ENCODE measurements around the gene RAD51B.
A peak's percentile ranks its signal among the peaks of the same experiment; 100 is the strongest.

The RAD51B gene

DNA sequence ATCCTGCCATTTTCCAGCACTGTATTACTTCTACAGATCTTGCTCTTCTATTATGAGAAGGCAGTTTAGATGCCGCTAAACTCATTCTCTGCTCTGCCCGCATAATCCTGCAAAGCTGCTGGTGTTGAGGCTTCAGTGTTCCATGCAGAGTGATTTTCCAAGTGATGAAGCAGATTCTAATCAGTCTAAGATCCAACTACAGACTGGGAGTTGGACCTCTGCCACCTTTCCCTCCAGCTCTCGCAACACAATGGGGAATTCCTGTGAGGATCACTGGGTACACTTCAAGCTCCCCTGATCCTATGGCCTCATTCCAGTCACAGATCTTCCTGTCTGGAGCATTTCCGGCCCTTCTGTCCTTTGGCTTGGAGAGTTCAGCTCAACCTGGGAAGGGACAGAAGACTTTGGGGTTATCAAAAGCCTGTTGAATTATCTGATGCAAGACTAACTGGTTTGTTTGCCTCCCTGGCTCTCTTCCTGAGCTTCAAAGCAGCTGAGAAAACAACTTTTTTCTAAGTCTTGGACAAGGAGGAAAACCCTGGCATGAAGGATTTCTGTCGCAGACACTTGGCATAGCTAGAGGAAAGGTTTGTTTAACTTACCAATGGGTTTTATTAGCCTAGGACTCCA lies 639.4 kb downstream of the RAD51B start:
- peak; percentile 21 for DNase-seq

DNA sequence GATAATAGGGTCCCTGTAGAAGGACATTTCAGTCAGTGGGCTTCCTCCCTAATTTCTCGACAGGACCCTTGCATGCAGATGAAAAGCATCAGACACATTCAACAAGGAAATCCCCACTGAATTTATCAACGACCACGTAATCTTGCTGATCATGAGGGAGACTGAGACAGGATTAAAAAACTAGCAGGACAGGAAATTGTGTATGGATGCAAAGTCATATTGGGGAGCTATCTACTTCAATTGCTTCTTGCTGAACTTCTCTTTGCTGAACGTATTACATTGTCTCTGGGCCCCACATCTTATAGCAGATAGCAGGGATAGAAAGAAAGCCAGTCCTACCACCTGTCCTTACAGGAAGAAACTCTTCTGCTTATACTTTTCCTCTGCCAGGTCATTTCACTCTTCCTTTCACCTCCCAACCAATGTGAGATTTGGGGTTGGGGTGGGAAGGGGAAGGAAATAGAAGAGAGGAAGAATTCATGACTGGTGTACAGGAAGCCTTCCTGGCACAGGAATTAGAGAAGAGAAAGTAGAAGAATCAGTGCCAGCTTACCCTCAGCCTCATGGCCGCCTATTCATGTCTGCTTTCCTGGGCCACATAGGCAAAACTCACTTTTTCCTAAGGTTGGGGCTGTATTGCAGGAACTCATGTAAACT lies 640.0 kb downstream of the RAD51B start:
- no peak for DNase-seq

DNA sequence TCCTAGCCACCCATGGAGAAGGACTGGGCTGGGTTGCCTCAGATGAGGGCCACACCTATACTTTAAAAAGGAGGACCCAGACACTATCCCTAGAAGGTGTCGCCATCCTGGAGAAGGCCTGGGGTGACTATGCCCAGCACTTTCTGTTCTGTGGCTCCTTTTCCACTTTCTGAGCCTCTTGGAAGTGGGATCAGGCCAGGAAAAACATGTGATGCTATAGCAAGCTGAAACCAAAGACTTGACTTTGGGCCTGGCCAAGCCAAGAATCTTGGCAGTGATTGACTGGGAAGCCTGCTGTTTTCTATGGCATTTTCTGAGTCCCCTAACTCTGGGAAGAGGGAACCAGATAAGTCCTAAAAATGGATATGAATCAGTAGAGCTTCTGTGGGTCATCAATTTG lies 641.0 kb downstream of the RAD51B start:
- DNase-seq = peak; percentile 10

DNA sequence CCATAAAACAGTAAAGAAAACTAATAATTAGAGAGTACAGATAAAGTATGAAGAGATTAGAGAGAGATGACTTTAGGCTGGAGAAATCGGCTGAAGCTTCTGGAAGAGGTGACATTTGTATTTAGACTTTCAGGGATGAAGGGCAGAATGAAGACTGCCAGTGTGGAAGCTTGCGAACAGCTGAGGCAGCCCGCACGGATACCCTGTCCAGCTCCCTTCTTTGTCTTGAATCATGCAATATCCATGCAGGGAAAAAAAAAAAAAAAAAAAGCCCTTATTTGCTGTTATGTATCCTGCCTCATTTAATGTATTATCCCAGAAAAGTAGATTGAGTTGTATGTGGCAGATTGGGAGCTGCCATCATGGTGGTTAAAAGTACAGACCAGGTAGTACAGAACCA lies 641.5 kb downstream of the RAD51B start:
- DNase-seq = no peak

DNA sequence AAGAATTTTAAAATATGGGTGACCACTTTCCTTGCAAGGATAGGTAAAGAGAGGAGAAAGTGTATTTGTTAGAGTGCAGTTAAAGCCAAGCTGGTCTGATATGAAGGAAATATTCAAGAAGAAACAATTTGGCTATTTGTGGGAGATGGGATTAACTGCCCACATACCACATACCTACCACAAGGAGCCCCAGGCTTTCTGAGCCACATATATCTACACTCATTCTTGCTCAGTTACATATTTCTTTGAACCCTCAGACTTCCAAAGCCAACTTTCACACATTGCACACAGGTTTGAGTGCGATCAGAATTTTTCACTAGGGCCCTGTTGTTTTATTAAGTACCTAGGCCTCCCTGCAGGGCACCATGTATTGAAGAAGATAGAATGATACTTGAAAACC lies 643.1 kb downstream of the RAD51B start:
- DNase-seq = no peak

DNA sequence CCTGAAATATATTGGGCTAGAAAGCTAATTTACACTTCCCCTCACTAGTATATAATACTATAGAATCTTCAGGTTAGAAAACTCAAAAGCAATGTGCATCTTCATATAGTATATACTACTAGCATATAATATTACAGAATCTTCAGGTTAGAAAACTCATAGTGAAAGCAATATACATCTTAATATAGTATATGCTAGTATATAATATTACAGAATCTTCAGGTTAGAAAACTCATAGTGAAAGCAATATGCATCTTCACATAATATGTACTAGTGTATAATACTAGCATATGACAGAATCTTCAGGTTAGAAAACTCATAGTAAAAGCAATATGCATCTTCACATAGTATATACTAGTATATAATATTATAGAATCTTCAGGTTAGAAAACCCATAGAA lies 643.7 kb downstream of the RAD51B start:
- DNase-seq = no peak

DNA sequence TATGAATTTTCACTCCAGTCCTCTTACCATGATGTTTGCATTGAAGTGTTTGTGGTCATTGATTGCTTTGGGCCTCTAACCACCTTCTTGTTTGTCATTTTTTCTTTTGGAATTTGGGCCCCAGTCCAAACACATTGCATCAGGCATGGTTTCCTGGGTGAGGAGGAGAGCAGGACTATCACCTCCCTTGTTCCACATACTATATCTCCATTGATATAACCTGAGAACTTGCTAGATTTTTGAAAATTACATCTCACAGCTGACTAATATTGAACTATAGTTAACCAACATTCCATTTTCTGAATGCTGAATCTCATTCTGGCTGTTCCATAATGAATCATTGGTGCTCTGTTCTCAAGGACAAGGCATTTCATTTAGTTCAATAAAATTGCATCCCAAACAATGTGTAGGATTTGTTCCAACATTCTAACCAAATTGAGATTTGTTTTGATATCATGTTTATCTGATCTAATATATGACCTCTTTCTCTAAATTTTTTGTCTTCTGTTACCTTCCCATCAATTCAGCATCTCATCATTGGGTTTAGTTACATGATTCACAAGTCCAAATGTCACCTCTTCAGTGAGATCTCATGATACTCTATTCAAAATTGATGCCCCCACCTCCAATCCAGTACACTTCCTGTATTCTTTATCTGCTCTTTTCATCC lies 644.3 kb downstream of the RAD51B start:
- DNase-seq = no peak

DNA sequence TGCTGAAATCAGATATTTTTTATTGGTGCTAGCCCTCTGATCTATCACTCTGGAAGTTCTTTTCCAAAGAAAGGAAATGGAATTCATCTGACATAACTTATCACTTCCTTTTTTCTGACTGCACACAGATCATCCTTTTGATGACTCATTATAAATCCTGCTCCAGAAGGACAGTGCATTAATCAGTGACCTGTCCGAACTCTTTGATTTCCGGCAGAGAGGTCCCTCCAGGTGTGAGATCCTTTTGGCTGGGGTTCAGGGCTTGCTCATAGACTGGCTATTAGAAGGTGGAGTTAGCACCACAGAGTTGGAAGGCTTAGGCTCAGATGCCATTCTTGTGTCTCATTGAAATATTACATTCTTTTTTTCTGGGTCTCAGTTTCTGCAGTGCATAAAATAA lies 645.1 kb downstream of the RAD51B start:
- no peak for DNase-seq

DNA sequence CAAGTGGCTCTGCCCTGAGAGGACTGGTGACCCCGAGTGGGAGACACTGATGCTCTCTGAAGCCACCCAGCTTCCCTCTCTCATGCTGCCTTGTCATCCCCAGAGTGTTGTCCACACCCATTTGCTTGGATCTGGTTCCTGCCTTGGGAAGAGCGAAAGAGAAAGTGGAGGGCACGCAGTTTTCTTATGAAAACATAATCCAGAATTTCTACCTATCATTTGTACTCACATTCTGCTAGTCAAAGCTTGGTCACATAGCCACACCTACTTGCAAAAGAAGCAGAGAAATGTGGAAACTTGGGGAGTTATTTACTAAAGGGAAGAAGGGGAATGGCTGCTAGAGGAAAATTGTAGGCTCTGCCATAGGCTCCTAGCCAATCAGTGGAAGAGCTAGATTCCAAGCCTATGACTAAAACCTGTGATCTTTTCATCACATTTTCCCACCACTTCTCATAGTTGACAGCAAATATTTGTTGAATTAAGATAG lies 647.0 kb downstream of the RAD51B start:
- no peak for DNase-seq

DNA sequence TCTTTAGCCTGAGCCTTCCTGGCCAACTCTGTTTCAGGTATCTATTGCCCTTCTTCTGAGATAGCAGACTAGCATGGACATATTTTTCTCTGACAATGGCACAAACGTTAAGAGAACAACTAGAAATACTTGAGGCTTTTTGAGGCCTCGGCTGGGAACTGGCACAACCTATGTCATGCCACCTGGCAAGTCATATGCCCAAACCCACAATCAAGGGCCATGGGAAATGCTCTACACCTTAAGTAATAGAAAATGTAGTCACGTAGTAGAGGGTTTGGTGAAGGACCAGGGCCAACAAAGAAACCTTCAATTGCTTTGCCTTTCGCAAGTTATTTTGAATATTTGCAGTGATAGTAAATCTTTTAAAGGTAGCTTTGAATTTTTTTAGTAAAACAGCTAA lies 647.8 kb downstream of the RAD51B start:
- DNase-seq = no peak

DNA sequence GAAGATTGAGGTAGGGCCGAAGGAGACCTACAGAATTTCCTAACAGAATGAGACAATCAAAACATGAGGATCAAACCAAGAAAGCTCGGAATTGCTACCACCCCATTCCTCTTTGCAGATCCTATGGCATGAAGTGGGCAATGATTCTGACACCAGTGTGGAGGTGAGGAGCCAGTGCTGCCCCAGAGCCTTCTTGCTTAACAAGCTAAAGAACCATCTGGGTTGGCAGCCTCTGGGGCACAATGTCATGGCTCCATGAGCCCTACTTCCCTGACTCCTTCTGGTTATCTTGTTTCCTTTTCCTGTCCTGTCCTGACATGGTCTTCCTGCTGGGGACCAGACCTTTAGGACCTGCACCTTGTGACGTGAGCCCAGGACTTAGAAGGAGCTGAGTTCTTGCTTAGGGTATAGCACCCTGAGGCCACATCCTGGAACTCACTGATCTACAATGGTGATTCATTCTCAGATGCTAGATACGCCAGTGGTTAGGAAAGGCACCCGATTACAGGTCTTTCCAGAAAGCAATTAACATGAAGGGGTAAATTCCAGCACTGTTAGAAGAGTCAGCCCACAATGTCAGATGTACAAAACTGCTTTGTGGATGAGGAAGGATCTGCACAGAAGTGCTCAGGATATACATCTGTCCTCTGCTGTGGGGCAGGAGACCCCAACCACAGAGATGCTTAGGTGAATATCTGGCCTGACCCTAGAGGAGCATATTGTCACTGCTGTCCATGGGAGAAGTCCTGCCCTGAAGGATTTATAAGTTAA lies 649.0 kb downstream of the RAD51B start:
- no peak for DNase-seq

DNA sequence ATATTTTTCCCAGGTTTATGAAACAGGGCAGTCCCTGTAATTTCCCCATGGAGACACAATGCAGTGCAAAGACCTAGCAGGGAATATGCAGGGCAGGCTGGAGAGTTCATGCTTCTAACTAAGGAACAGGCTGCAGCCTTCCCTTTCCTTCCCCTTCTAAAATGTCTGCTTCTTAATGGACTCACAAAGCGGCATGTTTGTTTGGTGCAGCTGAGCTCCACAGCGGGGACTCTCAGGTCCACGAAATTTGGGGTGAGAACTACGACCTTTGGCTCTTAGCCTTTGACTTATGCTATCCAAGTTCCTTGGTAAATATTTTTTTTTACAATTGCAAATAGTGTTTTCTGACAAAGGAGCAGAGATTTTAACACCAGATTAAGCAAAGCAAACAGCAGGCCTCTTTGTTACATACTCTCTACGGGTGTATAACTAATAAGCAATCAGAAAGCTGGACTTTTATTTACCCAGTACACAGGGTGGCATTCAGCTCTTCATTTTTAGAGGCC lies 649.7 kb downstream of the RAD51B start:
- DNase-seq = no peak

DNA sequence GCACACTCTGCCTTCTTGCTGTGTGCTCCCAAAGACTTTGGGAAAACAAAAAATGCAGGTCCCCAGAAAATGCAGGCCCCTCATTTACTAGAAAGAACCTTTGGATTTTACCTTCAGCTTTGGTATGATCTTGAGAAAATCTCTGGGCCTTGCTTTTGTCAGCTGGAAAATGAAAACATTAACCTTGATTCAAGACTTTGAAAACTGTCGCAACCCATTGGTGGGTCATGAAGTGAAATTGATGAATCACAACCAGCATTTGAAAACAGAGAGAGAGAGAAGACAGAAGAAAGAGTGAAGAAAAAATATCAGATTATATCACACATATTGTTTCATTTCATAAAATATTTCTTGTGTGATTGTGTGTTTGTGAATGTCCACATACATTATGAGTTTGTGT lies 650.8 kb downstream of the RAD51B start:
- DNase-seq = no peak

DNA sequence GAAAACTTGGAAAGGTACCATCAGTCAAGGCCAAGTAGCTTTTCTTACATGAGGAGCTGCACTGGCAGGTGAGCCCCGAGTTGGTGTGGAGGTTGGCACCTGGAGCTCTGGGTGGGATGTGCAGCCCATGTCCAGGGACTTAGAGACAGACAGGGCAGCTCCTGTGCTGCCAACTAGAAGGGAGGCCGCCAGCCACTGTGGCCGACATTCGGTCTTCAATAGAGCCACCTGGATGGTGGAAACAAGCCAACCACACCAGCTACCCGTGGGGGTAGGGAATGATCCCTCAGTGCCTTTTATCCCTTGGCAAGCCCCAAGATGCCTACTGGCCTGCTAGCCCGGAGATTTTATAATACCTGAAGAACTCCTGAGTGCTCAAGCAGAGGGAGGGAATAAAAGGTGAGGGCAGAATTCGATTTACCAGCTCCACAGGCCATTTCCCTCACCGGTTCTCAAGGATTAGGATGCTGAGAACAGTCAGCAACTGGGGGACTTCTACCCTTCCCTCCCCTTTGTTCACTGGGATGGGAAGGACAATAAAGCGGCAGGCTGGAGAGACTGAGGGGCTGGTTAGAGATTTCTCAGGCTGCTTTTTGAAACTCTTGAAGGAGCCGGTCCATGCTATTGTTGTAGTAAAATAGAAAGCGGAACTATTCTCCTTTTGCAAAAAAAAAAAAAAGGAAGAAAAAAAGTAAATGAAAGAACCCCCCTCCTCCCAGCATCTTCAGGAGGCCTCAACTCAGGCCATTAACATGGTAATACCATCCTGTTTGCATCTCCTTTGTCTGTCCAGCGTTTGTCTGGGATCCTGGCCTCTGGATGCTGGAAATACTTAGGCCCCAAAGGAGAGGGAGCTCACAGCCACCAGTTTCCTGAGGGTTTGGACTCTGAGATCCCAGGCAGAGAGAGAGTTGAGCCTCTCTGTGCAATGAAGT lies 651.7 kb downstream of the RAD51B start:
- DNase-seq = no peak

DNA sequence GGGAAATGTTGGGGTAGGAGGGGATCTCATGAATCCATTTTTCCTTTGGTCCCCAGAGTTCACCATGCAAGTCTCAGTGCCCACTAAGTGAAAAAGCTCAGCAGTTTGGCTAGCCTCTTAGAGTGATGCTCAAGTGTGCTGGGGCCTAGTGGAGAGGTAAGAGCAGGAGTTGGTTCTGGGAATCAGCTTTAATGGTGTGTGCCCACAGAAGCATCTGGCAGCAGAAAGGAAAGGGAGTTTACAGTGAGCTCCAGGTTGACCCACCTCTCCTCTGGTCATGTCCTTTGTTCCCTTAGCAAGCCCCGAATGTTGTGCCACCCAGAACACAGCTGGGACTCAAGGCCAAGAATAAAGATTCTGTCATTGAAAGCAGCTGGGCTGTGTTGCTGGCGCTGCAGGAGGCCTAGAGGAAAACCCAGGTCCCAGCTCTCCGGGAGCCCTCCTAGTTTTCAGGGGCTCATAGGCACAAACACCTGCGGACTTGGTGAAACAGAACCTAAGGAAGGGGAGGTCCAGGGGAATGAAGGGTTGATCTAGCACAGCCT lies 652.5 kb downstream of the RAD51B start:
- no peak for DNase-seq

DNA sequence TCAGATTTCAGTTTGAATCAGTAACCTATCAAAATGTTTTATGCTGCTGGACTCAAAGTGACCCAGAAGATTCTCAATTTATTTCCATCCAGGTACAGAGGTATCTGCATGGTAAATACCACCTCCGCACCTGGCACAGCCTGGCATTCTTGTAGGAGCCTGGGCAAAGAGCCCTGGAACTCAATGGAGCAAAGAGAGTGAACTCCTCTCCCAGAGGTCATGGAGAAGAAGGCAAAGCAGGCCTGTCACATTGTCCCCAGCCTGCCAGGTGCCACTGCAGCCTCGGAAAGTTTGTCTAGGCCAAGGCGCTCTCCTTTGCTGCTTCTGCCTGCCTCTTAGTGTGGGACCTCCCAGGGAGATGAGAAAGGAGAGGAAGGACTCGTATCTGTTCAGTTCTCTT lies 653.5 kb downstream of the RAD51B start:
- no peak for DNase-seq

DNA sequence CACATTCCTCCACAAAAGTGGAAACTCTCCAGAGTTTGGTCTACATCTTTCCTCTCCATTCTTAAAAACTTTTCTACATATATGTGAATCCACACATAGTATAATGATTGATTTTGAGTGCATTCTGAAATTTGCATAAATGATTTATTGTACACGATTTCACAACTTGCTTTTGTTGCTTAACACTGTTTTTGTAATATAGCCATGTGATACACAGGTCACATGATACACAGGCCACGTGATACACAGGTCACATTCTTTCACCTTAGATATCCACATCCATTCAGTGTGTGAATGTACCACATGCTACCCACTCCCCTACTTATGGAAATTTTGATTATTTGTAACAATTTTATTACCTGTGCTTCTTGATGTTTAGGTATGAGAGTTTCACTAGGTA lies 654.2 kb downstream of the RAD51B start:
- DNase-seq = no peak

DNA sequence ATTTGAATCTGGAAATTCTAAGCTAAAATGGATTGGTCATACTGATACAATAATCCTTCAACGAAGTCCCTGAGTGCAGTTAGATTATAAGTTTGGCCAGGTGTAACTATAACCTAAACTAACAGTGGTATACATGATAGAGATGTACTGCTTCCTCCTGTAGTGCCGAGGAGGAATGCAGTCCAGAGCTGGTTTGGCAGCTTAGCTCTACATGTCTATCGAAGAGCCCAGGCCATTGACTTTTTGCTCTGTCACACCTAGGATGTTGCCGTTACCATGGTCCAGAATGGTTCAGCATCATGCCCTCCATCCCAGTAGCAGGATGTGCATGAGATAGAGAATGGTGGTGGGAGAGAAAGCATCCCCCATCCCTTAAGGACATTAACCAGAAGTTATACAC lies 655.2 kb downstream of the RAD51B start:
- DNase-seq = no peak

DNA sequence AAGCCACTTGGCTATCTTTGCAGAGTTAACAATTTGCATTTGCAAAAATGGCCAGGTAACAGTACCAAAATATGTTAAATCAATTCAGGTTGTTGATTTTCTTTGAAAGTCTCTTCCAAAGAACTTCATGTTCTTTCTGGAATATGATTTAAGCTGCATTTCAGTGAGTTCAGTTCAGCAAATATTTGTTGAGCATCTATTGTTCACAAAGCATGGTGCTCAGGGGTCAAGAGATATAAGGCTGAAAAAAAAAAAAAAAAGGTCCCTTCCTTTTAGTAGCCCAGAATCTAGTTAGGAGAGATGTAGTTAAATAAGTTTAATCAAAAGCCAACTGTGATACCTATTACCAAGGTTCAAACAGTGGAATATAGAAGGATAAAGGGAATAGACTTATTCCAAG lies 656.2 kb downstream of the RAD51B start:
- DNase-seq = no peak

DNA sequence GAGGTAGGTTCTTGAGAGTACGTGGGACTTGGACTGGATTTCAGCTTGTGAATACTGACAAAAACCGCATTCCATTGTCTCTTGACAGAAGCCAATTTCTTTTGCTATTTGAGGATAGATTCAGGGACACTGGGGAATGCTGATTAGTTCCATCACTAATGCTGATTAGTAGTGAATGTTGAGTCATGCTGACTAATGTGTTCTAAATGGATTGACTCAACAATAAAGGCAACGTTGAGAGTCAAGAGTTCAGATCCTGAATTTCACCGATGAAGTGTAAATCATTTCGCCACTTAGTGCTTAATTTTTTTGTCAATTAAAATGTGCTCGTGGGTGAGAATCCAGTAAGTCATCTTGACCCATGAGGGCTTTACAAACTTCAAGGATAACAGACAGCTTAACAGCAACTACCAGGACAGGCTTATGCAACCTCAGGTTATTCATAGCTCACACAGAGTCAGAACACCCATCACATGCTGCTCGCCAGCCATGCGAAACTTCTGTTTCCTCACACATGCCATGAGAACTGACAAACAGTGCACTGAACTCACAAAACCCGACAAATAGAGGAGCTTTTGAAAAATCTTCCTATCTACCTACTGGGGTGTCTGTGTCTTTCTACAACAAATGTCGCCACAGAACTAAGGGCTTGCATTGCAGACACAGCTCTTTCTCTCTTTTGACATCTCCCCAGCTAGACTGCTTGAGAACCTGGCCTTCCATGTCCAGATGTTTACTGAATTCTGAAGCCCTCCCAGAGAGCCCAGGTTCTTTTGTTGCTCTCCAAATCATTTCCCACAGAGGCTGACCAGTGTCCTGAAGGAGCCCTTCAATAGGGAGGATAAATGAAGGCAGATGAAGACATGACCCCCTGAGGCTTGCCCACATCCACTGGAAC lies 656.9 kb downstream of the RAD51B start:
- DNase-seq = peak; percentile 43

DNA sequence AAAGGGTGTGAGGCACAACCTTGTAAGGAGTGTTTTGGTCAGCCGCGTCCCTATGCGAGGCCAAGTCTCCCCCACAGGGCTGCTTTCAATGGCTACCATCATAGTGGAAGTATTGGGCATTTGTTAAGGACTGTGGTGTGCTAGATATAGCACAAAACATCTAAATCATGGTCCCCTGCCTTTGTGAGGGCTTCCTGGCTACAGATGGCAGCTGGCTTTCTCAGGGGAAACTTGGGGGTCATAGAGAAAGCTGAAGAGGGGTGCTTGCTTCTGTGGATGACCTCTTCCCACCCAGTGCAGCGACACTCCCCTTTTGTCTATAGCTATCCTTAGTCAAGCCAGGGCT lies 657.5 kb downstream of the RAD51B start:
- no peak for DNase-seq

Data from midbrain (tissue), 1 donor.